Muscle layer of duodenum (tissue), 2 donors: Measurements from ENCODE around the gene MTHFR.
A peak's percentile ranks its signal among the peaks of the same experiment; 100 is the strongest.

Experiments
- H3K27ac ChIP-seq: one replicate; pipeline ENCODE4 v1.7.0; 2013; ENCODE audit warnings: mild to moderate bottlenecking, low read length
- H3K27me3 ChIP-seq: one replicate; pipeline ENCODE4 v1.7.0; 2013; ENCODE audit warnings: low read depth, mild to moderate bottlenecking, control low read depth, low read length
- H3K36me3 ChIP-seq, 2 donors: one replicate each; pipeline ENCODE4 v1.7.0; 2013; ENCODE audit warnings: low read length in 2 of 2, control low read depth in 1 of 2, mild to moderate bottlenecking in 1 of 2; ENCODE audit not compliant: insufficient read depth in 2 of 2, control insufficient read depth in 1 of 2
- H3K4me1 ChIP-seq, 2 donors: one replicate each; pipeline ENCODE4 v1.7.0; 2013; ENCODE audit warnings: low read length in 2 of 2, mild to moderate bottlenecking in 2 of 2, control low read depth in 1 of 2, moderate library complexity in 1 of 2; ENCODE audit not compliant: insufficient read depth in 2 of 2, control insufficient read depth in 1 of 2
- H3K4me3 ChIP-seq, 2 donors: one replicate each; pipeline ENCODE4 v1.7.0; 2013; ENCODE audit warnings: low read length in 2 of 2, low read depth in 1 of 2, mild to moderate bottlenecking in 1 of 2
- H3K9me3 ChIP-seq, 2 donors: one replicate each; pipeline ENCODE4 v1.7.0; 2013; ENCODE audit warnings: low read length in 2 of 2, control low read depth in 1 of 2, mild to moderate bottlenecking in 1 of 2; ENCODE audit not compliant: control insufficient read depth in 1 of 2
- donor health status: healthy.

MTHFR gene

DNA sequence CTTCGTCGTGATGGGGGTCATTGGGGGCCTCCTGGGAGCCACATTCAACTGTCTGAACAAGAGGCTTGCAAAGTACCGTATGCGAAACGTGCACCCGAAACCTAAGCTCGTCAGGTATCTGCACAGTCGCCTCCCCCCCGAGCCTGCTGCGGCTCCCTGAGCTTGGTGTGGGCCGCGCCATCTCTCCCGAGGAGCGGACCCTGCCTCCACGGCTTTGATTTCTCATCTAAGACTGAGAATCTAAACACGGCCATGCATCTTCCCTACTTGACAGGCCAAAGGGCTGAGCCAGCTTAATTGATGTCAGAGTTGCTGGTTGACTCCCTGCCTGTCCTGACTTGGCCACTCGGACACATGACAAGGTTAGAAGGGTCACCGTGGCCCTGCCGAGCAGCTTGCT, 22.7 kb upstream of the MTHFR start:
- Histone ChIP-seq H3K36me3 (peaks cover 61 to 83% of the 10 kb centered on the region in 2 donors), H3K4me3 (no peak overlapping the region), H3K27ac (no peak overlapping the region), H3K9me3 (no peaks in the 10 kb centered on the region), H3K27me3 (no peaks in the 10 kb centered on the region), H3K4me1 (no peaks in the 10 kb centered on the region)

- Histone ChIP-seq H3K27ac (no peak overlapping the region), H3K36me3 (peaks cover 52 to 78% of the 10 kb centered on the region in 2 donors), H3K4me3 (no peak overlapping the region), H3K4me1 (no peaks in the 10 kb centered on the region), H3K9me3 (no peaks in the 10 kb centered on the region), H3K27me3 (no peaks in the 10 kb centered on the region)
Observed at GRCh38 chr1:11826946-11827345, 21.2 kb upstream of the MTHFR start.

DNA sequence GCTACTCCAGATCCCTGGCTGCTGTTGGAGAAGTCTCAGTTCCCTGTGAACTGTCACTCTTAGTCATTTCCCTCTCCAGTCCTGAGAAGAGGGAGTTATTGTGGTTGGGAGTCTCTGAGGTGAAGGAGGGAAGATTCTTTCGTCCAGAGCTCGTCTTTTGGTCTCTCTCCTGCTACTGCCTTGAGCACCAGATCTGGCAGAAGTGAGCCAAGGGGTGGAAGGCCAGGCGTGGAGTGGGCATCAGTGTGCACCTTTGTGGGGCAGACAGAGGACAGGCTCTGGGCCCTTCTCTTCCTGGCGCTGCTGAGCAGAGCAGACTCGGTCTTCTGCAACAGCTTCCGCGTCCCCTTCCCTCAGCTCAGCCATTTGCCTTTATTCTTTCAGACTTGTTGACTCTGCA, 19.4 kb upstream of the MTHFR start:
- Histone ChIP-seq H3K4me1 (no peaks in the 10 kb centered on the region), H3K27ac (no peak overlapping the region), H3K4me3 (no peak overlapping the region), H3K36me3 (peaks cover 54 to 72% of the 10 kb centered on the region in 2 donors), H3K9me3 (no peaks in the 10 kb centered on the region), H3K27me3 (no peaks in the 10 kb centered on the region)

DNA sequence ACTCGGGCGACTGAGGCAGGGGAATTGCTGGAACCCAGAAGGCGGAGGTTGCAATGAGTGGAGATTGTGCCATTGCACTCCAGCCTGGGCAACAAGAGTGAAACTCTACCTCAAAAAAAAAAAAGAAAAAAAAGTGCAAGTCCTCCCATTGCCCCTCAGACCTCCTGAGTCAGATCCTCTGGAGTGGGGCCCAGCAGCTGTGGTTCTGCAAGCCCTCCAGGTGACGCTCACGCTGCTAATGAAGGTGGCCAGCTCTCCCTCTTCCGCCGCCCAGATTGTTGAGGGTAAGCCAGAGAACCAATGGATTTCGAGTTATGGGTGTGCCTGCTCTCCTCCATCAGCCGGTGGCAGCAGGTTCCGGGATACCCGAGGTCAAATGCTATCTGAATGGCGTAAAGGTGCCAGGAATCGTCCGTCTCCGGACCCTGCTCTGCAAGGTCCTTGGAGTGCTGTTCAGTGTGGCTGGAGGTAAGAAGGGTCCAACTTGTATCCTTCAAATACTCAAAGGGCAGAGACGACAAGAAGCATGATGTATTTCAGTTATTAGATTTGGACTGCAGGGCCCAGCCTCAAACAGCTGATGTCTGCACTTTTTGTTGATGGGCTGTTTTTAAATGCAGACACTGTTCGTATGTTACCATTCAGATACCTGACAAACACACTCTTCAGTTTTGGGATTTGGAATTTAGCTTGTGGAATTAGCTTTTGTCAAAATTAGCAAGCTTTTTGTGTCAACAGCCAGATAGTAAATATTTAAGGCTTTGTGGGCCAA, 17.8 kb upstream of the MTHFR start:
- Histone ChIP-seq H3K27me3 (no peaks in the 10 kb centered on the region), H3K4me1 (no peaks in the 10 kb centered on the region), H3K27ac (no peak overlapping the region), H3K36me3 (peaks cover 49 to 70% of the 10 kb centered on the region in 2 donors), H3K9me3 (no peaks in the 10 kb centered on the region), H3K4me3 (no peak overlapping the region)

- no peaks in the 10 kb centered on the region for H3K4me1 ChIP-seq
- H3K27ac ChIP-seq, result no peak overlapping the region
- peaks cover 61 to 67% of the 10 kb centered on the region in 2 donors for H3K36me3 ChIP-seq
- H3K9me3 ChIP-seq, result no peaks in the 10 kb centered on the region
- H3K4me3 ChIP-seq, result no peak overlapping the region
- no peaks in the 10 kb centered on the region for H3K27me3 ChIP-seq
Observed at GRCh38 chr1:11822091-11822490, 16.3 kb upstream of the MTHFR start.

DNA sequence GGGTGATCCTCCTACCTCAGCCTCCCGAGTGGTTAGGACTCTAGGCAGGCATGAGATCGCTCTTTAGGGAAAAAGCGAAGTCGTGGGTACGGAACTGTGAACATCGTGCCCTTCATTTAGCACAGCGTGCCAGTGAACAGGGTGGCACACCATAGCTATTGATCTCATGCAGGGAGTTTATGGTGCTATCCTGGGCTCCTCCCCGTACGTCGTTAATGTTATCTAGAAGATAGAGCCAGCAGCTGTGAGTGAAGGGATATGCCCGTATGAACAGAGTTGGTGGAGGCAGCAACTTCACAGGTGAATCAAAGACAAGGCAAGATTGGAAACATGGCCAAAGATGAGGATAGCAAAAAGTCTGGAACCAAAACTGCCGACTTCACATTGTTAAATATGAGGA, 11.4 kb upstream of the MTHFR start:
- no peaks in the 10 kb centered on the region for H3K27me3 ChIP-seq
- H3K4me3 ChIP-seq, result no peak overlapping the region
- H3K4me1 ChIP-seq, result no peaks in the 10 kb centered on the region
- no peaks in the 10 kb centered on the region for H3K9me3 ChIP-seq
- H3K27ac ChIP-seq, result no peak overlapping the region
- peaks cover 49 to 50% of the 10 kb centered on the region in 2 donors for H3K36me3 ChIP-seq

- peaks cover 27 to 45% of the 10 kb centered on the region in 2 donors for H3K36me3 ChIP-seq
Observed at GRCh38 chr1:11813021-11813420, 7.3 kb upstream of the MTHFR start.

GRCh38 chr1:11807133-11807532, 1.4 kb upstream of the MTHFR start:
- H3K4me1 ChIP-seq, result peaks cover 20 to 52% of the 10 kb centered on the region in 2 donors
- H3K36me3 ChIP-seq, result peaks cover 0 to 12% of the 10 kb centered on the region in 2 donors
- H3K4me3 ChIP-seq, result peak overlapping the region; percentile 64 to 86
- H3K9me3 ChIP-seq, result no peaks in the 10 kb centered on the region
- H3K27ac ChIP-seq, result peak overlapping the region; percentile 85
- no peaks in the 10 kb centered on the region for H3K27me3 ChIP-seq

More at GRCh38 chr1:11813021-11813420, 7.3 kb upstream of the MTHFR start:
- no peaks in the 10 kb centered on the region for H3K27me3 ChIP-seq
- H3K9me3 ChIP-seq, result no peaks in the 10 kb centered on the region
- peak overlapping the region; percentile 16 for H3K27ac ChIP-seq
- peaks cover 0 to 8% of the 10 kb centered on the region in 2 donors for H3K4me1 ChIP-seq
- H3K4me3 ChIP-seq, result no peak overlapping the region

DNA sequence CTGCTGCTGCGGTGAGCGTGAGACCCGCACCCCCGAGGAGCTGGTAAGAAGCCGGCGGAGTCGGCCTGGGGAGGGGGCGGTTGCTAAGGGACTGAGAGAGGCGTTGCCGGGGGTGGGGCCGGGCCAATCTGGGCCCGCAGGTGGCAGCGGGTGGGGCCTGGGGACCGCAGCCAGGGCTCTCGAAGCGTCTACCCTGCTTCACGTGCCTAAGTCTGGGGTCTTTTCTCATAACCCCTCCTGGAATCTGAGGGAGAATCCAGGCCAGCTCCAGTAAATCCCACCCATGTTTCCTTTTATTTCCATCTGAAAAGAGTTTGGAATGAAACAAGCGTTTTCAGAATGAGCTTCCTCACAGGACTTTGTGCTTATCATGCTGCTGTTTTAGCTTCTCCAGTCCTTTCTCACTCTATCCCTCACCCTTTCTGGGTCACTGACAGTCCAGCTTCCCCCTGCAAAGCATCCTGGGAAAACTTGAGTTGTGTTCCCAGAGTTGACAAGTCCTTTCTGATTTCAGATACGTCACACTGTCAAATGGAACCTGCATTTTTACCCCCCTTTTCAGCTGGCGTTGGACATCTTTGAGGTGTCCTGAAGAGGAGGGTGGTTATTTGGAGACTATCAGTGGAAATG, 658 bp upstream of the MTHFR start:
- peak overlapping the region; percentile 85 for H3K27ac ChIP-seq
- H3K36me3 ChIP-seq, result peaks cover 0 to 6% of the 10 kb centered on the region in 2 donors
- H3K4me3 ChIP-seq, result peak overlapping the region; percentile 64 to 86
- no peaks in the 10 kb centered on the region for H3K27me3 ChIP-seq
- H3K9me3 ChIP-seq, result no peaks in the 10 kb centered on the region
- peaks cover 20 to 59% of the 10 kb centered on the region in 2 donors for H3K4me1 ChIP-seq

GRCh38 chr1:11804666-11805421, 920 bp downstream of the MTHFR start:
- H3K9me3 ChIP-seq, result no peaks in the 10 kb centered on the region
- peaks cover 20 to 63% of the 10 kb centered on the region in 2 donors for H3K4me1 ChIP-seq
- peaks cover 11 to 21% of the 10 kb centered on the region in 2 donors for H3K36me3 ChIP-seq
- peak overlapping the region; percentile 92 for H3K27ac ChIP-seq
- H3K27me3 ChIP-seq, result no peaks in the 10 kb centered on the region
- H3K4me3 ChIP-seq, result peak overlapping the region; percentile 64 to 86
